ENCODE measurements around the gene GPATCH8.
"Not testable (repeated sequence)": the region's sequence is repeated elsewhere in the genome, so short reads cannot be mapped to it uniquely, and the experiment has no call there.

GPATCH8 gene

GRCh38 chr17:44368391-44369243, 134.6 kb downstream of the GPATCH8 start:
- DNase-seq: not testable (repeated sequence)

DNA sequence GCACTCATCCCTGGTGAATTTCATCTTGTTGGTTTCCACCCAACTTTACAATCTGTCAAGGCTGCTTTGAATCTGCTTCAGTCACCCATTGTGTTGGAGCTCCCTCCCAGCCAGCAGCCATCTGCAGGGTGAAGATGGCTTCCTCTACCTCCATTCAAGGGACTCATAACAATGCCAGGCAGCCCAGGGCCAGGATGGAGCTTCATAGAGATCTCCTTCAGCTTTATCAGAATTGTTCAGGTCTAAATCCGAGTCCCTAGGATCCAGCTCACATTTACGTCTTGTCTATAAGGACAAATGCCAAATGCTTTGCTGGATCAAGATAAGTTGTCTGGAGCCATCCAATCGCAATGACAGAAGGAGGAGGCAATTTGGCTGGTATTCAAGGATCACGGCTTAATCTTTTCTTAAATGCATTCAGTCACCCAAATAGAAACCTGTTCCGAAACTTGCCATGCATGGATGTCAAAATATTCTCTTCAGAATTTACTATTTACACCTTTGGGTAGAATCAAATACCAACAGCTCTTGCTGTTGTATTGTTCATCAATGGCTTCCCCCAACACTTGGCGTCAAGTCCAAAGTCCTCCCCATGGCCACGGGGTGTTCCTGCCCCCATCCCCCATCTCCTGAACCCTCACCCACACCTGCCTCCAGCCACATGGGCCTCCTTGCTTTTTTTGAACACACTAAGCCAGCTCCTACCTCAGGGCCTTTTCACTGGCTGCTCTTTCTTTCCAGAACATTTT, 135.8 kb downstream of the GPATCH8 start:
- DNase-seq: no peak

- DNase-seq: not testable (repeated sequence)
These were observed 138.2 kb downstream of the GPATCH8 start for GRCh38 chr17:44365051-44365450.

GRCh38 chr17:44363613-44364159, 139.5 kb downstream of the GPATCH8 start, which contains the start of gene FAM171A2:
TSS of gene FAM171A2 (minus strand) at chr17:44363853. CDS start at chr17:44363714, 139 bp downstream.
- peak; percentile 37 to 75 for DNase-seq

DNA sequence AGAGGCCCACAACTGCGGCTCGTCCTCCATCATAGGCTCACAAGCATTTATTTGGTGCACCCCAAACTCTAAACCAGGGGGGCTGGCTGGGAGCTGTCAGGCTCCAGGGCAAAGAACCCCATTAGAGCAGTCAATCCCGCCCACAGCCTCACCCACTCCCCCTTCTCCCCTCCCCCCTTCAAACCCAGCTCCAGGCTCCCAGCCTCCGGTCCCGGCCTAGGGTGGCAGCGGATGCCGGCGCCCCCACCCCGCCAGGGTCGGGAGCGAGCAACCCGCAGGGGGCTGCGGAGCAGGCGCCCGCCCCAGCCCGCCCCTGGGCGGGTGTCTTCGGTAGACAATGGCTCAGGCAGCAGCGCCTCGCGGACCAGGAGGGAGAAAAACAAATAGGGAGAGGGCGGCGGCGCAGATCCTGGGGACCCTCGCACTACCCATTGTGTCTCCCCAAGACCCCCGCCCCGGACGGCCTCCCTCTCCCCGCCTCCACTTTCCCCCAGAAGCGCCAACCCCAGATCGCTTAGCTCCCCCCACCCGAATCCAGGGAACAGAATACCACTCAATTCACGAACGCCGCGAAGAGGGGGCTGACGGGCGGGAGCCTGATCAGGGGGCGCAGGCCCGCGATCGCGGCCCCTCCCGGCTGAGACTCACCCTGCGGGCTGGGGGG, 140.1 kb downstream of the GPATCH8 start:
- DNase-seq: peak; percentile 31 to 36

DNA sequence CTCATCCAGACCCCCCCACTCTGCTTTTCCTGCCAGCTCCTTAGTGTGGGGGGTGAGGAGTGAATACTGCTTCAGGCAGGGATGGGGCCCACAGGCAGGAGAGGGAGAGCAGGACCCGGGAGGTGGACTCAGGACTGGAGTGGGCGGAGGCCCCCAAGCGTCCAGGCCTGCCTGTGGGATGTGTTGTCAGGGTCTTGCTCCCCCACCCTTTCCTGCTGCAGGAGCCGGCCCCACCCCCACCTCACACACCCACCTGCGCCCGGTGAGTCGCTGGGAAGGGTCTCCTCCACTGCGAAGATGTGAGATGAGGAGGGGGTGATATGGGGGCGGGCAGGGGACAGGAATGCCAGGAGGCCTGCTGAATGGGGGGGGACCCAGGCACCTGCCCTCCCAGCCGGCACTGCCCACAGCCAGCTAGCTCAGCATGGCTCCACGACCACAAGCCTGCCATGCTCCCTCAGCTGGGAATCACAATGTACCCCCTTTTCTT, 140.7 kb downstream of the GPATCH8 start:
- no peak for DNase-seq

DNA sequence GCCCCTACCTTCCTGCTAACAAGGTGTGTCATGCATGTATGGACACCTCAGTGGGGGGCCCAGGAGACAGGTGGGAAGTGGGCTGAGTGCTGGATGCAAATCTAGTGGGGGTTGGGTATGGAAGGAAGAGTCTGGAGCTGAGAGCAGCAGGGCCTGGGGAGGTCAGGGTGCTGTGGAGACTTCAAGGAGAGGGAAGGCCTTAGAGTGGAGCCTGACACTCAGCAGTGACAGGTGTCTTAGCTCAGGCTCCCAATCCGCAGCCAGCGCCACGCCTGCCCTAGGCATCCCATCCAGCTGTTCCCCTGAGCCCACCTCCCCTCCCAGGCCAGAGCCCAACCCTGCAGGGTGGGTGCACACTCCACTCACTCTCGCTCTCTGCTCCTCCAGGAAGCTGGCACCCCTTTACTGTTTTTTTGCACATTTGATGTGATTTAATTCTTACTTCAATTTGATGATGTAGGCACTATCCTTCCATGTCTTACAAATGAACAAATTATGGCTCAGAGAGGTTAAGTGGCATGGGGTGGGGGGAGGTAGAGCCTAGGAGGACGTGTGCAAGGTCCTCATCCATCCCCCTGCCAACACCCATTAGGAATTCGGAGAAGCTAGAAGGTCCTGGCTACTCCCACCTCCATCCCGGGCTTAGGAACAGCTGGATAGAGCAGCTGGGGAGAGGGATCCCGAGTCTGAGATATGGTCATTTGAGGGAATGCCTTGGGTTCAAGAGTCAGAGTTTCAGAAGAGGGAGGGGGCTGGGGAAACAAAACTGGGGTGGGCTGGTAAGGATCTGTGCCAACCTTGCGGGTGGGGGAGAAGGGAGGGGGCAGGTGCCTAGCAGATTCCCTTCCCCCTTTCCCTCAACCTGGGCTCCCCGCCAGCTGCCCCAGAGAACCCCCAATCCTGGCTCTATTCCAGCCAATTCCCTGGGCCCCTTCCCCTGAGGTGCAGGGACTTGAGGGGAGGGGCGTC, 141.6 kb downstream of the GPATCH8 start:
- no peak for DNase-seq

GRCh38 chr17:44360826-44361225, 142.4 kb downstream of the GPATCH8 start:
- no peak for DNase-seq

- no peak for DNase-seq
These were observed 143.1 kb downstream of the GPATCH8 start for GRCh38 chr17:44360144-44360533.

- no peak for DNase-seq
These were observed 143.6 kb downstream of the GPATCH8 start for GRCh38 chr17:44359458-44360143.

- DNase-seq: no peak
These were observed 144.2 kb downstream of the GPATCH8 start for GRCh38 chr17:44359006-44359405.

GRCh38 chr17:44358066-44358465, 145.1 kb downstream of the GPATCH8 start:
- DNase-seq: no peak

DNA sequence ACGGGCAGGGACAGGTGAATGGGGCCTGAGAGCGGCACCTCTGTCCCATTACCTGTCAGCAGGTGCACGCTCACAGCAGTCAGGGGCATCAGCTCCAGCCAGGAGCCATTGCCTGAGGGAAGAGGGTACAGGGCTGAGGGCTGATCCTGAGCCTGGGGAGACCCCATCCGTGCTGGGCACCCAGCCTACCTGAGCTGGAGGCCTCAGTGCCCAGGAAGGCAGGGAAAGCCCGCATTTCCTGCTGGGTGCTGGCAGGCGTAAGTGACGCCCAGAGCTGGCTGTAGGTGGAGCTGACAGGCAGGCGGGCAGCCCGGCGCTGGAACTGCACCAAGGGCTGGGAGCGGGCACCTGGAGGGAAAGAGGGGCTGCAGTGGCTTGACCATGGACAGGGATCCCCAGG, 147.0 kb downstream of the GPATCH8 start:
- DNase-seq: no peak

GRCh38 chr17:44355642-44356099, 147.5 kb downstream of the GPATCH8 start:
- DNase-seq: no peak

DNA sequence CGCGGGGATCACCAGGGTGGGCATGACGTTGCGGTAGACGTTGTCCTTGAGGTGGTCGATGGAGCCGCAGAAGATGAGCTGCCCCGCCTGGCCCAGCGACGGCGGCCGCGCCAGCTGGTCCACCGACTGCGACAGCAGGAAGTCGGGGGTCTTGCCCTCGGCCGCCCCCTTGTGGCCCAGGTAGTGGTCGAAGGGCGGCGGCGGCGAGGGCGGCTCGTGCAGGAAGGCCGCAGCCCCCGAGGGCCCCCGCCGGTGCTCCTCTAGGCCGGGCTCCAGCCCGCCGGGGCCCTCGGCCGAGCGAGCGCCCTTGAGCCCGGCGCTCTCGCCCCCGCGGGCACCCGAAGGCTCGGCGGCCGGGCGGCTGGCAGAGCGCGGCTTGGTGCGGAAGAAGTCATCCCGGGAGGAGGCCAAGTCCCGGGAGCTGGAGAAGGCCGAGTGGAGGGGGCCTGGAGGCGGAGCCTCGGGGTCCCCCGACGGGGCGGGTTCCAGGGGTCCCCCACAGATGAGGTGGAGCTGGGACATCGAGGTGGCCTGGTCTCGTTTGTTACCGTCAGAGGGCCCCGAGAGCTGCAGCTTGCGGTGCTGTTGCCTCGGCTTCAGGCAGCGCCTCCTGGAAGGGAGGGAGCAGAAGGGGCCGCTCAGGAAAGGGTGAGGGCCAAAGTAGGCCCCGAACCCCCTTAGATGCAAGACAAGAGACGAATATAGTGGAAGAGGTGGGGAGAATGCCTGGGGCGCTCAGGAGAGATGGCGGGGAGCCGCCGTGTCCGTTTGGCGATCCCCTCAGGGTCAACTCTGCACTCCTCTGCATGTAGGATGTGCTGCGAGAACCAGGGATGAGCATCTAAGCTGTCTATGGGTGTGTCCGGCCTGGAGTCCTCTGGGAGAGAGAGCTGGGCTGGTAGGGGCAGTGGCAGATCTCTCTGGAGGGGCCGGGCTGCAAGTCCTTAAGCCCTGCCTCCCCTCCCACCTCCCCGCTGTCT, 148.3 kb downstream of the GPATCH8 start:
- DNase-seq: no peak

- DNase-seq: no peak
These were observed 149.4 kb downstream of the GPATCH8 start for GRCh38 chr17:44353672-44354331.

GRCh38 chr17:44352828-44353671, 150.2 kb downstream of the GPATCH8 start:
- DNase-seq: no peak
